Activated CD4-positive, CD25-positive, alpha-beta regulatory T cell treated with anti-CD3 and anti-CD28 coated beads, Interleukin-2, amount 50 U/mL, for 24 hours (primary cell): ENCODE measurements around the gene DGCR8.

Experiments
- ATAC-seq, 2 donors: fragments of 150-1000 bp; cut with Tn5 transposase; one replicate each; pipeline ENCODE4 v1.10.0; 2021; ENCODE audit warnings: mild to moderate bottlenecking in 1 of 2, moderate library complexity in 1 of 2

The DGCR8 gene

GRCh38 chr22:20079745-20080444 lies at the start of gene DGCR8:
Gene DGCR8 (plus strand): TSS chr22:20080241. CDS start chr22:20085964, 5,723 bp downstream.
- peak; percentile 93 to 95 for ATAC-seq

DNA sequence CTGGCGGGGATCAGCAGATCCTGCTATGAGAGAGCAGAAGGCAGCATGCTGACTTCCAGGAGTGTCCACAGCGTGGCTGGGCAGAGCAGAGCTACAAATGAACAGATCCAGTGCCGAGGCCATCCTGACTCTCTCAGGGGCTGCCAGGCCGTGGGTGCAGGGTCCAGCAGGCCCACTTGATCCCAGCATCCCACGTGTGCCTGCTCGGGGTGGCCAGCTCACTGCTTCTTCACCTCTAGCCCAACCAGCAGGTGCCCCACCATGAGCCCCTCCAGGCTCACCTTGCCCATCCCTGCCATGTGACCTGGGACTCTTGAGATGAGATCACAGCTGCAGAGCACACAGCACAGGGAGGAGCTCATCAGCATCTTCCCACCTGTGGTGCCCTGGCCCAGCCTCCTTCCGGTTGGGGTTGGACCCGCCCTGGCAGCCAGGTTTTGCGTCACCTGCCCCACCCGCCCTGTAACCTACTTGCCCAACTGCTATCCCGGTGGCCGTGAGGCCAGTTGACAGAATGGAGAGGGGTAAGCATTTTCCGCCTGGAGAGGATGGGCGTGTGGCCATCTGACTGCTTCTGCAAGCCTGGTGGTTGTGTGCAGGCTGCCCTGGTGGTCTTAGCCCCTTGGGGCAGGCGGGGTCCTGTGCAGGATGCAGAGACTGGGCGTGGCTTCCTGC lies 48.2 kb upstream of the DGCR8 start:
- ATAC-seq = peak; percentile 41 to 65

DNA sequence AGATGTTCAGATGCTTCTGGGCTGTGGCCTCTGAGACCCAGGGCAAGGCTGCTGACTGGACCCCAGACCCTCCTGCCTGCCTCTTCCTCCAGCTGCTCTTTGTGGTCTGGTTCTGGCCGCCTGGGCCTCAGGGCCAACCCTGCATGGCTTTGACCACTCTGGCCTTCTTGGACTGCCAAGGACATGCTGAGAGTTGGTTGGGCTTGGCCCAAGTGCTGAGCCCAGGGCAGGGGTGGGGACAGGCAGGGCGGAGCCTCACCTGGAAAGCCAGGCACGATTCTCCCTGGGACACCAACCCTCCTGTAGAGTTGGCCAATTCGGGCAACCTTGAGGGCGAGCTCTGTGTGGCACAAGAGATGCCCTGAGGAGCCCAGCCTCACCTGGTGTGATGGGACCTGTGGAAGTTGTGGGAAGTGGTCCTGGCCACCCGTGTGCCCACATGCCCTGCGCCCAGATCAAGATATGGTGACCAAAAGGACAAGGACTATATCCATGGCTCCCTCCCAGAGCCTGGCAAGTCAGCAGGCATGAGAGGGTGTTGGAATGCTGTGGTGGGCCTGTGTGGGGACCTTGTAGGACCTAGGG lies 47.5 kb upstream of the DGCR8 start:
- ATAC-seq = no peak

DNA sequence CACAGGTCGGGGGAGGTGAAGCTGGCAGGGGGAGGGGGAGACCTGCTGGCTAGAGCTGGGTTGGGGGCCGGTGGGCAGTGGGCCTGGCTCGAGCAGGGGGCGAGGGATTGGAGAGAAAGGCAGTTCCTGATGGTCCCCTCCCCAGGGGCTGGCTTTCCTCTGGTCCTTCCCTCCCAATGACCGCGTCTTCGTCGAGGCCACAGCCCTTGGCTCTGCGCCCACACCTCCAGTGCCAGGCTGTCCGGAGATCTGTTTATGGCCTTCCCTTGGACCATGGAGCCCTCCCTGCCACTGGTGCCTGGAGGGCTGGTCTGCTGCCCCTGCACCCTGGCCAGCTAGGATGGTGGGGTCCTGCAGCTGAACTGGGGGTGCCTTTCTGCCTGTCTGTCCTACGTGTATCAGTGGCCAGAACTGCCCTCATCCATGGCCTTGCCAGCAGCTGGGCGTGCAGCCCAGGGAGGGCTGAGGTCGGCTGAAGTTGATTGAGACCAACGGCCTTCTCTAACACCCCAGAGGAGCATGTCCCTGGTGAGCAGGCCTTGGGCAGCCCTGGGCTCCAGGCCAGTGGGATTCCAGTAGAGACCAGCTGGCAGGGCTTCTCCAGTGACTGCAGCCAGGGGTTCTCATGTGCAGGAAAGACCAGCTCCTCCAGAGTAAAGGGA lies 46.9 kb upstream of the DGCR8 start:
- no peak for ATAC-seq

GRCh38 chr22:20034143-20034542 lies 45.9 kb upstream of the DGCR8 start:
- peak in 1 of 2 donors; percentile 30 for ATAC-seq

DNA sequence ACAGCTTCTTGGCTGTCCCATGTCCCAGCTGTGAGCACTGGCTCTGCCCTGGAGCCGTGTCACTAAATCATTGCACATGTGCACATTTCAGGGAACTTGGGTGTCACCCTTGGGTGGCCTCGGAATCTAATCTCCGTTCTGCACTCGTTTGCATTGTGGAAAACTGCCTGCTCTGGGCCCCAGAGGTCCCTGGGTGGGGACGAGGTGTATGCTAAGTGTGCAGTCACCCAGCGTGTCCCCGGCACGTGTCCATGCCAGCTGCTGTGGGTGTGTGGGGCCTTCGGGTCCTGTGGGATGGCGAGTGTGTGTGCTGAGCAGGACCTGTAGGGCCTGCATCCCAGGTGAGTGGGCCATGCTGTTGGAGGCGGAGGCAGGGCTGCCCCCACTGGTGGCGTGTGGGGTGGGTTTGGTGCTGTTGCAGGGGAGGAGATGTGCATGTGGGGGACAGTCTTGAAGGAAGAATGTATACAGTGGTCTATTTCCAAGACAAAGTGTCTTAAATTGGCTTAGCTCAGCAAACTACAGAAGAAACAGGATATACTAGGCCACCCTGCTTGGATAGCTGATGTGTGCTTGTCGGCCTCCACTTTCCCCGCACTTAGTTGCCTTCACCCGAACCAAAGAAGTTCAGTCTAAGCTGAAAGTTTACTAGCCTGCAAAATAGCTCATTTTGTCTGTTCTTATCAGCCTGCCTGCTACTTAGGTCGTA lies 44.5 kb upstream of the DGCR8 start:
- no peak for ATAC-seq

GRCh38 chr22:20036084-20036482 lies 44.0 kb upstream of the DGCR8 start:
- no peak for ATAC-seq

DNA sequence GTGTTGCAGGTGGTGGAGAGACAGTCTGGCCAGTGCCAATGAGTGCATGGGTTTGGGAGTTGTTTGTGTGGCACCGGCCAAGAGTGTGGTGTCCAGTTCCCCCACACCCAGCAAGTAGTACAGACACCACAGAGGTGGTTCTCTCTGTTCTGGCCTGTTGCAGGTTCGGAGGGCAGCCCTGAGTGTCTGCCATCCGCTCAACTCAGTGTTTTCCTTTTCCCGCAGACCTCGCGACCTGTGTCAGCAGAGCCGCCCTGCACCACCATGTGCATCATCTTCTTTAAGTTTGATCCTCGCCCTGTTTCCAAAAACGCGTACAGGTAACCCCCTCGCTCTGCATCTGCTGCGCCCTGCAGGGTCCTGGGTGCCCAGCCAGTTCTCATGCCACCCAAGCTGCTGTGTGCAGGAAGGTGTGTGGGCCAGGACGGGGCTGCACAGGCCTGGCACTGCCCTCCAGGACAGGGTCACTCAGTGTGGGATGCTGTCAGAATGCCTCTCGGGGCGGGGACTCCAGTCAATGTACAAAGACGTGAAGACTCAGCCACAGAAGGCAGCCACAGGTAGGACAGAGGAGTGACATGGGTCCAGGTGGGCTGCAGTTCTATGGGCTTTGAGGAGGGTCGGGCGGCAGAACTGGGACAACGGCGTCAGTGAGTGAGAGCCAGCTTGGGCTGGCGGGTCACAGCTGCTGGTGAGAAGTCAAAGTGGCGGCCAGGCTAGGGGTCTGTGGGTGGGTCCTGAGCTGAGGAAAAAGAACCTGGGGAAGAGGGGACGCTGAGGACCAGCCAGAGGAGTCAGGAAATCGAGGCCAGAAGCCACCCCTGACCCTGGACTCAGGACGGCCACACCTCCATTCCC lies 43.3 kb upstream of the DGCR8 start:
- no peak for ATAC-seq

DNA sequence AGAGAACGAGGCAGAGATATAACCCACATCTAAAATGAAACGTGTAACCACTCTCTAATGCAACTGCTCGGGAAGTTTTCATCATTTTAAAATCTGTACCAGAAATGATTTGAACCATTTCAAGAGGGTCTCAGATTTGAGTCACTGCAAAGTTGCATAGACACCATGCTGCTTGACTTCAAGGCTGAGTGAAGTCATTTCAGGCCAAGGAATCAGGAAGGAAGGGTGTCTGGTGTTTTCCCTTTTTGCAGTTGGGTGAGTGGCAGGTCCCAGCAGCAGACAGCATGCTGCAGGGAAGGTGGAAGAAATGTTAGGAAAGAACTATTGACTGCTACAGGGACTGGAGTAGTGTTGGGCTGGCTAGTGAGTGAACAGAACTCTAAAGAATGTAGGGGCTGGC lies 42.6 kb upstream of the DGCR8 start:
- ATAC-seq = peak in 1 of 2 donors; percentile 49

- ATAC-seq = no peak
Measured at GRCh38 chr22:20038574-20038973, 41.5 kb upstream of the DGCR8 start.

GRCh38 chr22:20039683-20040325 lies 40.2 kb upstream of the DGCR8 start:
- no peak for ATAC-seq

DNA sequence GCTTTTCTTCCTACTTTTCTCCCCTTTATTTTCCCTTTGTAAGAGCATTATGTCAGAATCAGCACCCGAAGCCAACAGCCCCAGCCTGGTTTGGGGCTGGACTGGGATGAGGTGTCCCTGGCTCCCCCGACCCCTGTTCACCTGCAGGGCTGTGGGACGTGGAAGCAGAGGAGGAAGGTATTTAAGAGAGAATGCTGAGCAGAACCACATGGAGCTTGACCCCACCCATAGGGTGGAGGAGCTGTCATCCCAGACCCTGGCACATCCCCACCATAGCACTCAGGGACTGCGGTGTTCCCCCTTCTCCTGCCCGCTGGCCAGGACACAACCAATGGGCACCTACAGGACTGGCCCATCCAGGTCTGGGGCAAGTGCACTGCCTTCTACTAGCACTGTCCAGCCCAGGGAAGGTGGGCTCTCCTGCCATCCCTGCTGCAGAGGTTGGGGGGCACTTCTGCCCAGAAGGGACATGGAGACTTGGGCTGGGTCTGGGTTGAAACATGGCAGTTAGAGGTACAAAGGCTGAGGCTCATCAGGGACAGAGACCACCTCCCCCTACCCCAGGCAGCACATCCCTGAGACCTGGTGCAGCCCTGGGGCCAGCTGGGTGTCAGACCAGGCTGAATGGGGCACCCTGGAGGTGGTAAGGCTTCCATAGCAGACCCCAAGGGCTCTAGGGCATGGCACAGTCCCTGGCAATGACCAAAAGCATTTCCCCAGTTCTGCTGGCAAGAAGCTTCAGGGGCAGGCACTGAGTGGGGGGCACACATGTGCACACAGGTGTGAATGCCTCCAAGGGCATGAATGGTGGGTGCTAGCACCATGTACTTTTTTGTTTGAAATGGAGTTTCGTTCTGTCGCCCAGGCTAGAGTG lies 39.5 kb upstream of the DGCR8 start:
- ATAC-seq = no peak

GRCh38 chr22:20043057-20043996 lies 36.7 kb upstream of the DGCR8 start:
- no peak for ATAC-seq

- no peak for ATAC-seq
Measured at GRCh38 chr22:20043997-20044342, 36.1 kb upstream of the DGCR8 start.

GRCh38 chr22:20044495-20045151 lies 35.4 kb upstream of the DGCR8 start:
- no peak for ATAC-seq

GRCh38 chr22:20046730-20047129 lies 33.3 kb upstream of the DGCR8 start:
- ATAC-seq = no peak

GRCh38 chr22:20051927-20052308 lies 28.1 kb upstream of the DGCR8 start:
- no peak for ATAC-seq
